Measurements from ENCODE around the gene TRAPPC3L.

Gene TRAPPC3L

GRCh38 chr6:116556814-116557415 is 11.4 kb upstream of the TRAPPC3L start:
- no peak for DNase-seq

- DNase-seq: no peak
Observed at GRCh38 chr6:116556065-116556464, 10.6 kb upstream of the TRAPPC3L start.

- DNase-seq: no peak
Observed at GRCh38 chr6:116553451-116553850, 8.0 kb upstream of the TRAPPC3L start, which contains the start of gene CALHM4. CALHM4 (plus strand) TSS chr6:116553751; CDS start chr6:116553794, 43 bp downstream.

GRCh38 chr6:116550796-116551195 is 5.3 kb upstream of the TRAPPC3L start:
- no peak for DNase-seq

GRCh38 chr6:116547358-116547757 is 1.9 kb upstream of the TRAPPC3L start:
- no peak for DNase-seq

- DNase-seq: no peak
Observed at GRCh38 chr6:116543149-116543548, 2.3 kb downstream of the TRAPPC3L start.

- no peak for DNase-seq
Observed at GRCh38 chr6:116542426-116542825, 3.1 kb downstream of the TRAPPC3L start.

- no peak for DNase-seq
Observed at GRCh38 chr6:116536216-116536621, 9.3 kb downstream of the TRAPPC3L start.

GRCh38 chr6:116535109-116535508 is 10.4 kb downstream of the TRAPPC3L start:
- no peak for DNase-seq

GRCh38 chr6:116533233-116533957 is 12.1 kb downstream of the TRAPPC3L start:
- DNase-seq: no peak

GRCh38 chr6:116531675-116532570 is 13.6 kb downstream of the TRAPPC3L start:
- DNase-seq: no peak

- no peak for DNase-seq
Observed at GRCh38 chr6:116530436-116530835, 15.0 kb downstream of the TRAPPC3L start.

- no peak for DNase-seq
Observed at GRCh38 chr6:116529466-116530290, 15.8 kb downstream of the TRAPPC3L start.

- DNase-seq: no peak
Observed at GRCh38 chr6:116528780-116529179, 16.7 kb downstream of the TRAPPC3L start.

- no peak for DNase-seq
Observed at GRCh38 chr6:116528133-116528532, 17.4 kb downstream of the TRAPPC3L start.

GRCh38 chr6:116524236-116524635 is 21.2 kb downstream of the TRAPPC3L start:
- DNase-seq: no peak

GRCh38 chr6:116522896-116523295 is 22.6 kb downstream of the TRAPPC3L start:
- DNase-seq: no peak

- no peak for DNase-seq
Observed at GRCh38 chr6:116518621-116519368, 26.7 kb downstream of the TRAPPC3L start.

GRCh38 chr6:116515141-116515540 is 30.3 kb downstream of the TRAPPC3L start:
- DNase-seq: no peak

GRCh38 chr6:116514111-116514510 is 31.4 kb downstream of the TRAPPC3L start:
- DNase-seq: no peak

- DNase-seq: no peak
Observed at GRCh38 chr6:116513224-116513875, 32.1 kb downstream of the TRAPPC3L start.

Measured in cortex of kidney (tissue), 1 donor.